Ramos (cell line): ENCODE data around the gene TBC1D5.
"Not testable (repeated sequence)": the region's sequence is repeated elsewhere in the genome, so short reads cannot be mapped to it uniquely, and the experiment has no call there.

Experiments used
- in situ Hi-C: fragments of 300-500 bp; cut with MboI; formaldehyde crosslinking; loops from one replicate; pipeline ENCODE4 v1.14.3; 2022; ENCODE audit warnings: low sequenced_read_pairs; ENCODE audit not compliant: unreplicated experiment

TBC1D5 gene

GRCh38 chr3:17555525-17555924 is 186.9 kb downstream of the TBC1D5 start:
- in situ Hi-C loops, result no loop called here

GRCh38 chr3:17554078-17554477 is 188.4 kb downstream of the TBC1D5 start:
- in situ Hi-C loops, result no loop called here

GRCh38 chr3:17553080-17553479 is 189.4 kb downstream of the TBC1D5 start:
- in situ Hi-C loops, result no loop called here

- in situ Hi-C loops, result no loop called here
Observed at GRCh38 chr3:17552351-17552750, 190.1 kb downstream of the TBC1D5 start.

- in situ Hi-C loops, result no loop called here
Observed at GRCh38 chr3:17551895-17552294, 190.5 kb downstream of the TBC1D5 start.

- in situ Hi-C loops, result no loop called here
Observed at GRCh38 chr3:17551333-17551732, 191.1 kb downstream of the TBC1D5 start.

- in situ Hi-C loops, result no loop called here
Observed at GRCh38 chr3:17550624-17551023, 191.8 kb downstream of the TBC1D5 start.

GRCh38 chr3:17546500-17547255 is 195.8 kb downstream of the TBC1D5 start:
- in situ Hi-C loops, result no loop called here

- in situ Hi-C loops, result no loop called here
Observed at GRCh38 chr3:17544632-17545031, 197.8 kb downstream of the TBC1D5 start.

- in situ Hi-C loops, result no loop called here
Observed at GRCh38 chr3:17542591-17542990, 199.8 kb downstream of the TBC1D5 start.

- in situ Hi-C loops, result no loop called here
Observed at GRCh38 chr3:17539436-17539835, 203.0 kb downstream of the TBC1D5 start.

GRCh38 chr3:17535274-17535673 is 207.2 kb downstream of the TBC1D5 start:
- in situ Hi-C loops, result no loop called here

- in situ Hi-C loops, result not testable (repeated sequence)
Observed at GRCh38 chr3:17532446-17532845, 210.0 kb downstream of the TBC1D5 start.

- in situ Hi-C loops, result no loop called here
Observed at GRCh38 chr3:17529677-17530076, 212.8 kb downstream of the TBC1D5 start.

- in situ Hi-C loops, result no loop called here
Observed at GRCh38 chr3:17518189-17519059, 224.0 kb downstream of the TBC1D5 start.

GRCh38 chr3:17515445-17516234 is 226.8 kb downstream of the TBC1D5 start:
- in situ Hi-C loops, result no loop called here

GRCh38 chr3:17514597-17514996 is 227.8 kb downstream of the TBC1D5 start:
- in situ Hi-C loops, result no loop called here

GRCh38 chr3:17510265-17510664 is 232.2 kb downstream of the TBC1D5 start:
- in situ Hi-C loops, result no loop called here

GRCh38 chr3:17508180-17508752 is 234.2 kb downstream of the TBC1D5 start:
- in situ Hi-C loops, result no loop called here

GRCh38 chr3:17507480-17507879 is 235.0 kb downstream of the TBC1D5 start:
- in situ Hi-C loops, result no loop called here
